Measurements from ENCODE around the gene STAT5A. TPM values are rescaled to one million over a fixed set of nuclear protein-coding genes. Genes with fewer than 3 reads are reported as not detected.
A peak's percentile ranks its signal among the peaks of the same experiment; 100 is the strongest.

Gene STAT5A
- total RNA-seq, 1 donor from 2014 or later, result 42.0 TPM

- H3K9me3 ChIP-seq, result no peaks in the 10 kb centered on the region
- TF ChIP-seq, protein P1, sequence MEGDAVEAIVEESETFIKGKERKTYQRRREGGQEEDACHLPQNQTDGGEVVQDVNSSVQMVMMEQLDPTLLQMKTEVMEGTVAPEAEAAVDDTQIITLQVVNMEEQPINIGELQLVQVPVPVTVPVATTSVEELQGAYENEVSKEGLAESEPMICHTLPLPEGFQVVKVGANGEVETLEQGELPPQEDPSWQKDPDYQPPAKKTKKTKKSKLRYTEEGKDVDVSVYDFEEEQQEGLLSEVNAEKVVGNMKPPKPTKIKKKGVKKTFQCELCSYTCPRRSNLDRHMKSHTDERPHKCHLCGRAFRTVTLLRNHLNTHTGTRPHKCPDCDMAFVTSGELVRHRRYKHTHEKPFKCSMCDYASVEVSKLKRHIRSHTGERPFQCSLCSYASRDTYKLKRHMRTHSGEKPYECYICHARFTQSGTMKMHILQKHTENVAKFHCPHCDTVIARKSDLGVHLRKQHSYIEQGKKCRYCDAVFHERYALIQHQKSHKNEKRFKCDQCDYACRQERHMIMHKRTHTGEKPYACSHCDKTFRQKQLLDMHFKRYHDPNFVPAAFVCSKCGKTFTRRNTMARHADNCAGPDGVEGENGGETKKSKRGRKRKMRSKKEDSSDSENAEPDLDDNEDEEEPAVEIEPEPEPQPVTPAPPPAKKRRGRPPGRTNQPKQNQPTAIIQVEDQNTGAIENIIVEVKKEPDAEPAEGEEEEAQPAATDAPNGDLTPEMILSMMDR (IDR thresholded peaks at IDR 0.05), result peak; percentile 8
Observed at GRCh38 chr17:42334677-42335076, 46.4 kb downstream of the STAT5A start.

GRCh38 chr17:42337442-42337841 is 49.1 kb downstream of the STAT5A start:
- TF ChIP-seq, protein P1 (IDR thresholded peaks at IDR 0.05), result no peak
- ATAC-seq, result peak; percentile 81
- H3K4me1 ChIP-seq, result no peaks in the 10 kb centered on the region
- DNase-seq, result no peak
- H3K27me3 ChIP-seq, result no peaks in the 10 kb centered on the region
- peaks cover 95% of the 10 kb centered on the region for H3K36me3 ChIP-seq
- intact Hi-C loops (cut with DNase I), result no loop called here
- no peak overlapping the region for H3K4me3 ChIP-seq
- no peak overlapping the region for H3K27ac ChIP-seq
- no peaks in the 10 kb centered on the region for H3K9me3 ChIP-seq

More at GRCh38 chr17:42334677-42335076, 46.4 kb downstream of the STAT5A start:
- Histone ChIP-seq H3K27ac (no peak overlapping the region), H3K4me3 (no peak overlapping the region), H3K27me3 (no peaks in the 10 kb centered on the region), H3K36me3 (peaks cover 95% of the 10 kb centered on the region), H3K4me1 (peaks cover 4% of the 10 kb centered on the region)
- intact Hi-C loops (cut with DNase I), result no loop called here
- ATAC-seq (no peak), DNase-seq (no peak)

- intact Hi-C loops (cut with DNase I), result no loop called here
- peaks cover 95% of the 10 kb centered on the region for H3K36me3 ChIP-seq
- peak overlapping the region; percentile 14 for H3K27ac ChIP-seq
- no peak overlapping the region for H3K4me3 ChIP-seq
- H3K4me1 ChIP-seq, result no peaks in the 10 kb centered on the region
- H3K9me3 ChIP-seq, result no peaks in the 10 kb centered on the region
- DNase-seq (no peak), ATAC-seq (no peak)
- TF ChIP-seq, protein P1 (IDR thresholded peaks at IDR 0.05), result no peak
- no peaks in the 10 kb centered on the region for H3K27me3 ChIP-seq
Observed at GRCh38 chr17:42338427-42338985, 50.2 kb downstream of the STAT5A start.

DNA sequence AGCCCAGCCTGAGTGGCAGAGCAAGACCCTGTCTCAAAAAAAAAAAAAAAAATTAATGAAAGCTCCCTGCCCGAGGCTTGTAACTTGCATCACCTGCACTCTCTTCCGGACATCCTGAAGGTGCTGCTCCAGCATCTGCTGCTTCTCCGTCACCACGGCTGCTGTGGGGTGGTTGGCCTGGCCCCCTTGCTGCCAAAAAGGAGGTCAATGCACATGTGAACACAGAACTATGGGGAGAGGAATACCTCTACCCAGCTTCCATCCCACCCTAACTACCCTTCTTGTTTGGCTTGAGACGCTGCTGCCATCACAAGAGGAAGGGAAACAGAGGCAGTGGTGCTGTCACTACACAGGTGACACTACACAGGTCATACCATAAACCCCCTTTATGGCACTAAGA is 50.9 kb downstream of the STAT5A start:
- peaks cover 95% of the 10 kb centered on the region for H3K36me3 ChIP-seq
- ATAC-seq, result no peak
- intact Hi-C loops (cut with DNase I), result no loop called here
- no peaks in the 10 kb centered on the region for H3K27me3 ChIP-seq
- H3K9me3 ChIP-seq, result no peaks in the 10 kb centered on the region
- no peak for DNase-seq
- no peaks in the 10 kb centered on the region for H3K4me1 ChIP-seq
- no peak overlapping the region for H3K27ac ChIP-seq
- no peak overlapping the region for H3K4me3 ChIP-seq
- TF ChIP-seq, protein P1 (IDR thresholded peaks at IDR 0.05), result no peak

- peaks cover 95% of the 10 kb centered on the region for H3K36me3 ChIP-seq
Observed at GRCh38 chr17:42340691-42341127, 52.4 kb downstream of the STAT5A start.

More at GRCh38 chr17:42340691-42341127, 52.4 kb downstream of the STAT5A start:
- Histone ChIP-seq H3K4me1 (no peaks in the 10 kb centered on the region), H3K27ac (no peak overlapping the region), H3K9me3 (no peaks in the 10 kb centered on the region), H3K4me3 (no peak overlapping the region), H3K27me3 (no peaks in the 10 kb centered on the region)
- DNase-seq (no peak), ATAC-seq (no peak)
- intact Hi-C loops (cut with DNase I), result no loop called here
- TF ChIP-seq, protein P1 (IDR thresholded peaks at IDR 0.05), result no peak

All from upper lobe of right lung (tissue), 1 donor.